Measurements from ENCODE around the gene CARD14. TPM values are rescaled to one million over a fixed set of nuclear protein-coding genes. Genes with fewer than 3 reads are reported as not detected.

CARD14 gene
- total and polyA plus RNA-seq, 9 donors: 0.27 to 1.5 (median 0.56) TPM

DNA sequence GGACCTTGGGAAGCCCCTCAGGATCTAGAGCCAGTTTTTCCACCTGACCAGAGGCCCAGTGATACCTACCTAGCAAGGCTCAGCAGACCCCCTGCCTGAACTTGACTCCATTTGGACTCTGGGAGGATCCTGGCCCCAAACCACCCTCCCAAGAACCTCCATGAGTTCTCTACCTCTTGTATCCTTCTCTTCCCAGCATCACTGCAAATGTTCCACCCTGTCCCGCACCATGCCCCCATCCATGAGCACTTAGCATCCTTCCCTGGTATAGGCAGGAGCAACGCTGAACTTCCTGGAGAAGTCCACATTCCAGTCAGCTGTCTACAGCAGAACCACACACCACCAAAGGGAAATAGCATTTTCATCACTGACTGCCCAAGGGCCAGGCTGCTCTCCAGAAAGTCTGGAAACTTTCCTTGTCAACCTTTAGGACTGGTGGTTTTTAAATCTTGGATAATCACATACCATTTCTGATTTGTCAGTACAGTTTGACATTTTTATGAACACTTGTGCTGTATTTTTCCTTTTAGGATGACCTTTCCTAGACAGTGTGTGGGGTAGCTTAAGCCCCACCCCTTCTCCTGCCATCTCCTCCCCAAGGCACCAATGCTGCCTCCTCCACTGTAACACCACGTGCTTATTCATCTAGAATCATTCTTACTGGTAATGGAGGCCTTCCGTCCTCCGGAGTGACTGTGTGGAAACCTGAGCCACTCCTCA is 36.8 kb upstream of the CARD14 start:
- Histone ChIP-seq H3K4me3 (ENCODE audit: low read length) (no peak overlapping the region), H3K4me1 (ENCODE audit: control insufficient read depth, insufficient read depth, low read length) (no peaks in the 10 kb centered on the region), H3K27ac (ENCODE audit: low read length) (no peak overlapping the region), H3K36me3 (ENCODE audit: control insufficient read depth, insufficient read depth, low read length) (peaks cover 54% of the 10 kb centered on the region), H3K9me3 (replicated peaks; ENCODE audit: control insufficient read depth, low read depth, low read length) (no peaks in the 10 kb centered on the region), H3K27me3 (ENCODE audit: control insufficient read depth, insufficient read depth, low read length) (no peaks in the 10 kb centered on the region)
- no peak for DNase-seq
- WGBS (ENCODE audit: insufficient coverage): 88% methylated on average over 4 of the region's 5 CpGs

GRCh38 chr17:80133626-80133970 is 36.2 kb upstream of the CARD14 start:
- Histone ChIP-seq H3K27me3 (ENCODE audit: control insufficient read depth, insufficient read depth, low read length) (no peaks in the 10 kb centered on the region), H3K27ac (ENCODE audit: low read length) (no peak overlapping the region), H3K4me3 (ENCODE audit: low read length) (no peak overlapping the region), H3K9me3 (replicated peaks; ENCODE audit: control insufficient read depth, low read depth, low read length) (no peaks in the 10 kb centered on the region), H3K4me1 (ENCODE audit: control insufficient read depth, insufficient read depth, low read length) (no peaks in the 10 kb centered on the region), H3K36me3 (ENCODE audit: control insufficient read depth, insufficient read depth, low read length) (peaks cover 59% of the 10 kb centered on the region)
- no peak for DNase-seq
- WGBS (ENCODE audit: insufficient coverage): 96% methylated on average over 6 of the region's 6 CpGs

- no peaks in the 10 kb centered on the region for H3K4me1 ChIP-seq (ENCODE audit: control insufficient read depth, insufficient read depth, low read length)
These were observed 32.7 kb upstream of the CARD14 start for GRCh38 chr17:80137131-80137530.

GRCh38 chr17:80138856-80139426 is 30.9 kb upstream of the CARD14 start:
- no peaks in the 10 kb centered on the region for H3K9me3 ChIP-seq (replicated peaks; ENCODE audit: control insufficient read depth, low read depth, low read length)
- H3K4me1 ChIP-seq (ENCODE audit: control insufficient read depth, insufficient read depth, low read length): no peaks in the 10 kb centered on the region
- H3K36me3 ChIP-seq (ENCODE audit: control insufficient read depth, insufficient read depth, low read length): peaks cover 92% of the 10 kb centered on the region
- WGBS (ENCODE audit: insufficient coverage): 91% methylated on average over 11 of the region's 18 CpGs
- no peaks in the 10 kb centered on the region for H3K27me3 ChIP-seq (ENCODE audit: control insufficient read depth, insufficient read depth, low read length)
- H3K4me3 ChIP-seq (ENCODE audit: low read length): no peak overlapping the region
- DNase-seq: no peak
- H3K27ac ChIP-seq (ENCODE audit: low read length): no peak overlapping the region

More at GRCh38 chr17:80137131-80137530, 32.7 kb upstream of the CARD14 start:
- Histone ChIP-seq H3K4me3 (ENCODE audit: low read length) (no peak overlapping the region), H3K27ac (ENCODE audit: low read length) (no peak overlapping the region), H3K9me3 (replicated peaks; ENCODE audit: control insufficient read depth, low read depth, low read length) (no peaks in the 10 kb centered on the region), H3K36me3 (ENCODE audit: control insufficient read depth, insufficient read depth, low read length) (peaks cover 89% of the 10 kb centered on the region), H3K27me3 (ENCODE audit: control insufficient read depth, insufficient read depth, low read length) (no peaks in the 10 kb centered on the region)
- no peak for DNase-seq
- 96% methylated on average over 6 of the region's 9 CpGs for WGBS (ENCODE audit: insufficient coverage)

- no peak for DNase-seq
- no peak overlapping the region for H3K4me3 ChIP-seq (ENCODE audit: low read length)
- H3K36me3 ChIP-seq (ENCODE audit: control insufficient read depth, insufficient read depth, low read length): peaks cover 72% of the 10 kb centered on the region
- WGBS (ENCODE audit: insufficient coverage): 80% methylated on average over 1 of the region's 7 CpGs
- peaks cover 15% of the 10 kb centered on the region for H3K4me1 ChIP-seq (ENCODE audit: control insufficient read depth, insufficient read depth, low read length)
- no peak overlapping the region for H3K27ac ChIP-seq (ENCODE audit: low read length)
- no peaks in the 10 kb centered on the region for H3K9me3 ChIP-seq (replicated peaks; ENCODE audit: control insufficient read depth, low read depth, low read length)
- no peaks in the 10 kb centered on the region for H3K27me3 ChIP-seq (ENCODE audit: control insufficient read depth, insufficient read depth, low read length)
These were observed 28.2 kb upstream of the CARD14 start for GRCh38 chr17:80141463-80142165.

DNA sequence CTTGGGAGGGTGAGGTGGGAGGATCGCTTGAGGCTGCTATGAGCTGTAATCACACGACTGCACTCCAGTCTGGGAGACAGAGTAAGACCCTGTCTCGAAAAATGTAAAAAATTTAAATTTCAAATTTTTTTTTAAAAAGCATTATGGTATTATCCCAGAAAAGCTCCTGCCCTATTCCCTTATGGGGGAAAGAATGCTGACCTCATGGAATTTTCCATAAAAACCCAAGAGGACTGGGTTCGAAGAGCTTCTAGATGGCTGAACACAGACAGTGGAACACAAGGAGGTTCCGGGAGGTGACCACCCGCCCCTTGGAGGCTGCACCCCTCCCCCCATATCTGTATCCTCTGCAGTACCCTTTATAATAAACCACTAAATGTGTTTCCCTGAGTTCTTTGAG is 26.9 kb upstream of the CARD14 start:
- 83% methylated on average over 2 of the region's 6 CpGs for whole genome bisulfite sequencing (ENCODE audit: insufficient coverage)
- no peaks in the 10 kb centered on the region for H3K9me3 ChIP-seq (replicated peaks; ENCODE audit: control insufficient read depth, low read depth, low read length)
- H3K27me3 ChIP-seq (ENCODE audit: control insufficient read depth, insufficient read depth, low read length): no peaks in the 10 kb centered on the region
- H3K36me3 ChIP-seq (ENCODE audit: control insufficient read depth, insufficient read depth, low read length): peaks cover 59% of the 10 kb centered on the region
- no peak for DNase-seq
- no peak overlapping the region for H3K4me3 ChIP-seq (ENCODE audit: low read length)
- H3K27ac ChIP-seq (ENCODE audit: low read length): no peak overlapping the region
- peaks cover 15% of the 10 kb centered on the region for H3K4me1 ChIP-seq (ENCODE audit: control insufficient read depth, insufficient read depth, low read length)

DNA sequence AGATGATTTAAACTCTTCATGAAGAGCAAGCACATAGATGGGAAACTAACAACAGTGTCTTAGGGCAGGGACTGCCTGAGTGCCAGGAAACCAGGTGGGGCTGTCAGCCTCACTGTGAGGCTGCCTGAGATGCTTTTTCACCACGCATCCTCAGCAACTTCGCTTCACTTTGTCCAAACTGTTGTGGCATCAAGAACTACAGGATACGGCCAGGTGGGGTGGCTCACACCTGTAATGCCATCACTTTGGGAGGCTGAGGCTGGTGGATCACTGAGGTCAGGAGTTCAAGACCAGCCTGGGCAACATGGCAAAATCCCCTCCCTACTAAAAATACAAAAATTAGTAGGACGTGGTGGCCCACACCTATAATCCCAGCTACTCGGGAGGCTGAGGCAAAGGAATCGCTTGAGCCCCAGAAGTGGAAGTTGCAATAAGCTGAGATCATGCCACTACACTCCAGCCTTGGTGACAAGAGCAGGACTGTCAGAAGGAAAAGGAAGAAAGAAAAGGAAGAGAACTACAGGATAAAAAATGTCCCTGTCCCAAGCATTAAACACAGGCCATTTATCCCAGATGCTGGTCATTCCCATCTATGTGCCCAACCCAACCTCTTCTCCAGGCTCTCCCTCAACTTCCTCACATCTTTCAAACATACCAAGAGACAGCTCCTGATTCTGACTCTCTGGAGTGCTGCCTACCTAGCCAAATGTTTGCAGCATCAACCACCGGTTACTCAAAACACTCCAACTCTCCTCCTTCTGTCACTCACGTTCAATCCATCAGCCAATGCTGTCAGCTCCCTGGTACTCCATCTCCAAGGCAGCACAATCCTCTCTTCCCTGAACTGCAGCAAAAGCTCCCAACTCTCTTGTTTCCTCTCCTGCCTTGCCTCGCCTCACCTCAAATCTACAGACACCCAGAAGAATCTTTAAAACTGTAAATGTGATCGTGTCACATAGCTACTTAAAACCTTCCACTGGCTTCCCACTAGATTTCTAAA is 24.5 kb upstream of the CARD14 start:
- Histone ChIP-seq H3K27ac (ENCODE audit: low read length) (peak overlapping the region; percentile 91), H3K36me3 (ENCODE audit: control insufficient read depth, insufficient read depth, low read length) (peaks cover 43% of the 10 kb centered on the region), H3K4me3 (ENCODE audit: low read length) (peak overlapping the region; percentile 97), H3K4me1 (ENCODE audit: control insufficient read depth, insufficient read depth, low read length) (peaks cover 20% of the 10 kb centered on the region), H3K9me3 (replicated peaks; ENCODE audit: control insufficient read depth, low read depth, low read length) (no peaks in the 10 kb centered on the region), H3K27me3 (ENCODE audit: control insufficient read depth, insufficient read depth, low read length) (no peaks in the 10 kb centered on the region)
- 15% methylated on average over 4 of the region's 10 CpGs for WGBS (ENCODE audit: insufficient coverage)
- DNase-seq: no peak

- peak overlapping the region; percentile 91 for H3K27ac ChIP-seq (ENCODE audit: low read length)
- no peaks in the 10 kb centered on the region for H3K27me3 ChIP-seq (ENCODE audit: control insufficient read depth, insufficient read depth, low read length)
- WGBS (ENCODE audit: insufficient coverage): 0% methylated on average over 53 of the region's 69 CpGs
- peak; percentile 59 for DNase-seq
- H3K4me3 ChIP-seq (ENCODE audit: low read length): peak overlapping the region; percentile 97
- H3K36me3 ChIP-seq (ENCODE audit: control insufficient read depth, insufficient read depth, low read length): peaks cover 36% of the 10 kb centered on the region
- peaks cover 20% of the 10 kb centered on the region for H3K4me1 ChIP-seq (ENCODE audit: control insufficient read depth, insufficient read depth, low read length)
- no peaks in the 10 kb centered on the region for H3K9me3 ChIP-seq (replicated peaks; ENCODE audit: control insufficient read depth, low read depth, low read length)
These were observed 23.5 kb upstream of the CARD14 start for GRCh38 chr17:80146121-80147034.

Data from muscle of leg (tissue), 11 donors.